Effector CD4-positive, alpha-beta T cell (primary cell): ENCODE measurements around the gene YDJC.
"Not testable (repeated sequence)": the region's sequence is repeated elsewhere in the genome, so short reads cannot be mapped to it uniquely, and the experiment has no call there.

Source experiments
- DNase-seq: peaks from one replicate; pipeline ENCODE4 v3.0.0-alpha.2; 2020

YDJC gene

DNA sequence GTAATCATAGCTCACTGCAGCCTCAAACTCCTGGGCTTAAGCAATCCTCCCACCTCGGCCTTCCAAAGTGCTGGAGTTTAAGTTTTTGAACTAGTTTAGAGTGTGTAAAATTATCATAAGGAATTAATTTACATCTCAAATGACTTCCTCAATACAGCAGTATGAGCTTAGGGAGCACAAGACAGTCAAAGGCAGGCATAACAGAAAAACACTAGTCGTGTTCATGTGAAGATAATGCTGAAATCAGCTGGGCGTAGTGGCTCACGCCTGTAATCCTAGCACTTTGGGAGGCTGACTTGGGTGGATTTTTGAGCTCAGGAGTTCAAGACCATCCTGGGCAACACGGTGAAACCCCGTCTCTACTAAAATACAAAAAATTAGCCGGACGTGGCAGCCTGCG is 25.8 kb downstream of the YDJC start:
- DNase-seq: no peak

- no peak for DNase-seq
Measured at GRCh38 chr22:21602579-21602978, 27.2 kb downstream of the YDJC start.

GRCh38 chr22:21599053-21599893 is 30.5 kb downstream of the YDJC start:
- no peak for DNase-seq

DNA sequence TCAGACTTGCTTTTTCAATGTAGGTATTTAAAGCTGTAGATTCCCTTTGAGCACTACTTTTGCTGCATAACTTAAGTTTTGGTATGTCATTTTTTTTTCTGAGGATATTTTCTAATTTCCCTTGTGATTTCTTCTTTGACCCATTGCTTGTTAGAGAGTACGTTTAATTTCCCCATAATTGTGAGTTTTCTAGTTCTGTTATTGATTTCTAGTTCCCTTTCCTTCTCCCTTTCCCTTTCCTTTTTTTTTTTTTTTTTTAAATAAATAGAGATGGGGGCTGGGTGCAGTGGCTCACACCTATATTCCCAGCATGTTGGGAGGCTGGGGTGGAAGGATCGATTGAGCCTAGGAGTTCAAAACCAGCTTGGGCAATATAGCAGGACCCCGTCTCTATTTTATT is 31.5 kb downstream of the YDJC start:
- DNase-seq: no peak

GRCh38 chr22:21596356-21597135 is 33.3 kb downstream of the YDJC start:
- DNase-seq: not testable (repeated sequence)

- no peak for DNase-seq
Measured at GRCh38 chr22:21594865-21595452, 34.9 kb downstream of the YDJC start.

- DNase-seq: no peak
Measured at GRCh38 chr22:21593406-21594232, 36.2 kb downstream of the YDJC start.

DNA sequence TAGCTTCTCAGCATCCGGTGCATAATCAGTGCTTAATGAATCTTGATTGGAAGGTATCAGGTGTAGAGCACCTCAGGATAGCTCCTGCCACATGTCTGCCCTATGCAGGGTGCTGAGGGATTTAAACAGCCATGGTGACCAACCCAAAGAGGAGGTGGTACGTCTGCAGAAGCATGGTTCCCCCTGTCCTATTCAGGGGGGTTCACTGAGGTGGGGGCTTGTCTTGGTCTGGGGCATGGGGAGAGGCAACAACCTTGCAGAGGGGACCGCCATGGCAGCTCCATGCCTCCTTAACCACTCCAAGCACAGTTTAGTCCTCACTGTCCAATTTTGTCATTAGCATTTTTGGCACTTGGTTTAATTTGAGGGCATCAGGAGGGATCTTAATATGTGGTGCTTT is 37.4 kb downstream of the YDJC start:
- no peak for DNase-seq

GRCh38 chr22:21591695-21592094 is 38.1 kb downstream of the YDJC start:
- DNase-seq: no peak

GRCh38 chr22:21590809-21591641 is 38.8 kb downstream of the YDJC start:
- no peak for DNase-seq

DNA sequence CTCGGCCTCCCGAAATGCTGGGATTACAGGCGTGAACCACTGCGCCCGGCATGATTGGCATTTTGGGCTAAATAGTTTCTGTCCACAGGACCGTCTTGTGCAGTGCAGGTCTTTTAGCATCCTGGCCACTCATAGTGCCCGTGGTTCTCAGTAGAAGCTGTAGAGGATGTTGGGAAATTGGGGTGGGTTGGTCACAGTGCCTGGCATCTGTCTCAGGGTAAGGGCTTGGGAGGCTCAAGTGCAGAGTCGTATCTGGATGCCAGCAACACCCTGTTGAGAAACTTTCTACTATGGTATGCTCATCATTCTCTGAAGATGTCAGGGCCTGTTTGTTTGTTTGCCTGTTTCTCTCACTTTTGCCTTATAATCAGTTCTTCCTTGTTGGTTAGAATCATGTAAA is 40.4 kb downstream of the YDJC start:
- no peak for DNase-seq

DNA sequence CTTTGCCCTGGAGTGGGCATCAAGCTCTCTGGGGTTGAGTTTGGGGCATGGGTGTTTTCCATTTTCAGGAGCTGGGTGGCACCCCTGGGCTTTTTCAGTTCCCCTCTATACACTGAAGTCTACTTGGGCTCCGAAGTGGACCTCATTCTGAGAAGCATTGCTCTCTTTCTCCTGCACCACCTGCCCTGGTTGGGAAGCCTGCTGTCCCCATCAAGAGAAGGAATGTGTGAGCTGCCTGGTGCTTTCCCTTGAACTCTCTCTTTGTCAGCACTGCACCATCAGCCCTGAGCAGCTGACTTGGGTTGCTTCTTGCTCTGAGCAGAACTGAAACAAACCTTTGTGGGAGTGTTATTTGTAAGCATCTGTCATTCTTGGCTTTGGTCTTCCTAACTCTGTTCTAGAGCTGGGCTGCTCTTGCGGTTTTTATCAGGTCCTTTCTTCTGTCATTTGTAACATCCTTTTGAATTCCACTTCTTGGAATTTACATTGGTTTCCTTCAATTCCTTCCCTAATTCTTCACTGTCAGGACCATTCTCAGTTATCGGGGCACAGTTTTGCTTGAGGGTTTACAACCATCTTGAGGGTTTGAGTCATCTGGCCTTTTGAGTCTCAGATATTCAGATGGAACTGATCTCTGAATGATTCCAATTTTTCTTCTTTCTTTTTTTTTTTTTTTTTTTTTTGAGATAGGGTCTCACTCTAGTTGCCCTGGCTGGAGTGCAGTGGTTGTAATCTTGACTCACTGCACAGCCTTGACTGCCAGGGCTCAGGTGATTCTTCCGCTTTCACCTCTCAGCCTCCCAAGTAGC is 41.8 kb downstream of the YDJC start:
- no peak for DNase-seq

GRCh38 chr22:21585389-21585788 is 44.4 kb downstream of the YDJC start:
- DNase-seq: no peak

- no peak for DNase-seq
Measured at GRCh38 chr22:21582801-21583740, 46.8 kb downstream of the YDJC start.

DNA sequence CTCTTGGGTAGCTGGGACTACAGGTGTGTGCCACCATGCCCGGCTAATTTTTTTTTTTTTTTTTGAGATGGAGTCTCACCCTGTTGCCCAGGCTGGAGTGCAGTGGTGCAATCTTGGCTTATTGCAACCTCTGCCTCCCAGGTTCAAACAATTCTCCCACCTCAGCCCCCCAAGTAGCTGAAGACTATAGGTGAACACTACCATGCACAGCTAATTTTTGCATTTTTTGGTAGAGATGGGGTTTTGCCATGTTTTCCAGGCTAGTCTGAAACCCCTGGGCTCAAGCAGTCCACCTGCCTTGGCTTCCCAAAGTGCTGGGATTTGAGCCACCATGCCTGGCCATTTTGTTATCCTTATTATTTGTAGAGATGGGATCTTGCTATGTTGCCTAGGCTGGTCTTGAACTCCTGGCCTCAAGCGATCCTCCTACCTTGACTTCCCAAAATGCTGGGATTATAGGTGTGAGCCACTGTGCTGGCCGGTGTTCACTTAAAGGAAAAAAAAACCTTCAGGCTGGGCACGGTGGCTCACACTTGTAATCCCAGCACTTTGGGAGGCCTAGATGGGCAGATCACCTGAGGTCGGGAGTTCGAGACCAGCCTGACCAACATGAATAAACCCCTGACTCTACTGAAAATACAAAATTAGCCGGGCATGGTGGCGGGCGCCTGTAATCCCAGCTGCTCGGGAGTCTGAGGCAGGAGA is 48.7 kb downstream of the YDJC start:
- not testable (repeated sequence) for DNase-seq

- not testable (repeated sequence) for DNase-seq
Measured at GRCh38 chr22:21580623-21581007, 49.2 kb downstream of the YDJC start.

- no peak for DNase-seq
Measured at GRCh38 chr22:21579474-21579851, 50.4 kb downstream of the YDJC start.
